Hippocampal formation (tissue), 2 donors: ENCODE measurements around the gene USP34.
"Not testable (repeated sequence)": the region's sequence is repeated elsewhere in the genome, so short reads cannot be mapped to it uniquely, and the experiment has no call there.

Experiments
- DNase-seq, 2 donors: peaks; one replicate each; lab custom pipeline; 2025; lab: John Stamatoyannopoulos, UW

The USP34 gene

DNA sequence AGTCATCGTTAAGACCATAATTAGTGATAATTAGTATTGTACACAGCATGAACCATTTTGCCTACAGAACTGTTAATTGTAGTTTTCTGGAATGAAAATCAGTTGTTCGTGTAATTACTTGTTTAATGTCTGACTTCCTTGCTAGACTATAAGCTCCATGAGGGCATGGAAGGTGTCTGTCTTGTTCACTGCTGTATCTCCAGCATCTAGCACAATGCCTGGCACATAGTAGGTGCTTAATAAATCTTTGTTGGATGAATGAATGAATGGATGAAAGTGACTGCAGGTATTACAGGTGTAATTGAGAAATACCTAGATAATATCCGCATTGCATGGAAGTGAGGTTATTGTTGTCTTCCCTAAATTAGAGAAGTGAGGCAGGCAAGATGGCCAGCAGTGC is 287.1 kb downstream of the USP34 start:
- DNase-seq: no peak

DNA sequence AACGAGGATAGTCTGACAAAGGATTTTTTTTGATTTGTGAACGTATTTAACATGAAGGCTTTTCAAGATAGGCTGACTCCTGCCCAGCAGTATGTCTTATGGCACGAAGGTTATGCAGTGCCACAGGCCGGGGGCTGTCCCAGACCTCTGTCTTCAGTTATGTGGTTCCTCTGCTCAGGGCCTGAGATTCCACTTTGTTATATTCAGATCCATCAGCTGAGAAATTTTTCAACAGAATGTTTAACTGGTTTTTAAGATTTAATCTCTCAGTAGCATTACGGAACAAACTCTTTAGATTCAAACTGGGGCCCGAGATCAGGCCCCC is 288.9 kb downstream of the USP34 start:
- DNase-seq: no peak

DNA sequence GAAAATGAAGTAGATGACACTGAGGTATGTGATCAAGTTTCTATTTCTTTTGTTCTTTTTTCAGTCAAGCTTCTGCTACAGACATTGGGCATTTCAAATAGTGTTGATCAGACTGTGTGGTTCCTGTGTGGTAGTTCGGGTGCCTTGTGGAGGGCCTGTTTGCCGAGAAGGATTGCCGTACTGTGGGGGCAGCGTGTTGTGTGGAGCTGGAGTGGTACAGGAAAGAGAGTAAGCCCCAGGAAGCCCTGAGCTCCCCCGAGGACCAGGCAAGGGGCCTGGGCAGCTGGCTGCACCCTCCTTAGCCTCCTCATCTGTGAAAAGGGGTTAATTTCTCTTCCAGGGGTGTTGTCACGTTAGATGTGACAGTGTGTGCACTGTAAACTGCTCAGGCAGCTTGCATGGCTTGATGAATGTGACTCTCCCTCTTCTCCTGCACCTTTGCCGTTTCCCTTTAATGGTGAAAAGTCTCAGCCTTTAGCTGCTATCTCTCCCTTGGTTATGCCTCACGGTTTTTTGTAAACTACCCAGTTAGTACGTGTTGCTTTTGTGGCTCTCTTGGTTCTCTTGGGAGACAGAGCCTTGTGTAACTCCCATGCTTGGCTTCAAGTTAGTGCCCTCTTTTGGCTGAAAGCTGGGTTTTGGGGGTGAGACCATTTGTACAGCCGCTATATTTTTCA is 289.4 kb downstream of the USP34 start:
- no peak for DNase-seq

DNA sequence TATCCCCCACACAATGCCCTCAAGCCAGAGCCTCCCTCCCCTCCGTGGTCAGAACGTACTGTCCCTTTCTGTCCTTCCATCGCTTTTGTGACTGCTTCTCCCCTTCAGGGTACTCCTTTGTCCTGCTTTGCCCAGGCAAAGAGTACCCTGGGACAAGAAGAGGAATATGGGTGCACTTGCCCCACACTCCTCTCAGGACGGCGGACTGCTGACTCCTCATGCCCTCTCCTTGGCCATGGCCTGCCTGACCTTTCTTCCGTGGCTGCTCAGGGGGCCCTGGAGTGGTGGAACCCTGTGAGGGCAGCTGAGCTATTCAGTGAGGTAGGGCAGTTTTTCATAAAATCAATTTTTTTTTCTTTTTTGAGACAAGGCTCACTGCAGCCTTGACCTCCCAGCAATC is 290.2 kb downstream of the USP34 start:
- no peak for DNase-seq

DNA sequence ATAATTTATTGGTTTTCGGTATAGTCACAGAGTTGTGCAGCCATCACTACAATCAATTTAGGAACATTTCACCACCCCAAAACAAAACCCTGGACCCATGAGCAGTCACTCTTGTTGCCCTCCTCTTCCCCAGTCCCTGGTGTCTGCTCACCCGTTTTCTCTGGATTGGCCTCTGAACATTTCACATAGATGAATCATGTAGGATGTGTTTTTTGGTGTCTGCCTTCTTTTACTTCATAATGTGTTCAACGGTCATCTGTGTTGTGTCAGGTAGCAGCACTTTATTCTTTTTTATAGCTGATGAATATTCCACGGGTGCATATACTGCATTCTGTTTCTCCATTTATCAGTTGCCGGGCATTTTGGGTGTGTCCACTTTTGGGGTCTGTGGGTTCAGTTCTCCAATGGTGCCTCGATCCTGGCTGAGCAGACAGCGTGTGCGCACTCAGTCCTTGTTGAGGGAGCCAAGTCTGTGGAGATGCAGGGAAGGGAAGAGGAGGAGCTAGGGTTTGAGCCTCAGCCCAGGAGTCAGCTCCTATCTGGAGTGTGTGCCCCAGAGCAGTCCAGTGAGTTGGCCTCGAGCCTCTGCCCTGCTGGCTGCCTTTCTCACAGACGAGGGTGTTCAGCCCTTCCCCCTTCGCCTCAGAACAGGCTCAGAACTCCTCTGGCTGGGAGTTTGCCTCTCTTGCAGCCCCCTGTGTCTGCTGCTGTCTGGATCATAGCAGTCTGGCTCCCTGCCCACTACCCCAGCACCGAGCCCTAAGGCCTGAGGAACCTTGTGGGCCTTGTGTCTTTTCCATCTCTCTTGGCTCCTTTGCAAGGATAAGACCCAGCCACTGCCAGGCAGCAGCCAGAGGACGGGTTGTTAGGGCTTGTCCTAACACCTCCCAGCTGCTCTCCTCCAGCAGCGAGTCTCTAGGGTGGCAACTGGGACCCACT is 290.9 kb downstream of the USP34 start:
- peak; percentile 19 to 40 for DNase-seq

DNA sequence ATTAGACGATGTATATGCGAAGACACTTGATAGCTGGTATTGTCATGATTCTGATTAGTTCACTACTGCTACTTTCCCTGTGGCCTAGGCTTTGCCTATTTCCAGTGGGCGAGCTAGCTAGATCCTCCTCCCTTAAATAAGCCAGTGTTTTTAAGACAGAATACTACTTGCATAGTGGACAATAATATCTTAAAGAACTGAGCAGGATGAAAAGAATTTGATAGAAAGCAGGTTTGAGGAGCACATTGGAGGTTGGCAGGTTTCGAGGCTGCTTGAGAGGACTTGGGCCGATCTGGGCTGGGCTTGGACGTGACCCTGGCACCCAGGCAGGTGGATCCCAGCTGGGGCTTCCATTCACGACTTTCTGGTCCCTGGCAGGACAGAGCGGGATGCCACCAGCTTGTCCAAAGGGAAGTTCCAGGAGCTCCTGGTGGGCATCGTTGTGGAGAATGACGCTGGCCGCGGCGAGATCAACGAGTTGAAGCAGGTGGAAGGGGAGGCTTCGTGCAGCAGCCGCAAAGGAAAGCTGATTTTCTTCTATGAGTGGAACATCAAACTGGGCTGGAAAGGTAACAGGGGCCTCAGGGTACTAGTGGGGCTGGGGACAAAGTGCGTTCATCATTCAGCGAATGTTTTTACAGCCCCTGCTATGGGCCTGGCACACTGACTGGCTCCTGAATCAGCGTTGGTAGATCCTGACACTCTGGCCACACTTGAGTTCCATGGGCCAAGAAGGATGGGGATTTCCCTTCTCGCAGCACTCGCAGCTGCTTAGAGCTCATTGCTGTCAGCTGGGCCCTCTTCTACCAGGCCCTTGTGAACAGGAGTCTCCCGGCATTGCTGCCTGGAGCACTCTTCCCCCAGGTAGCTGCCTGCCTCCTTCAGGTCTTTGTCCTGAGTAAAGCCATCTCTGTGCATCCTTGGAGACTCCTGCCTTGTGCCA is 292.0 kb downstream of the USP34 start:
- no peak for DNase-seq

DNA sequence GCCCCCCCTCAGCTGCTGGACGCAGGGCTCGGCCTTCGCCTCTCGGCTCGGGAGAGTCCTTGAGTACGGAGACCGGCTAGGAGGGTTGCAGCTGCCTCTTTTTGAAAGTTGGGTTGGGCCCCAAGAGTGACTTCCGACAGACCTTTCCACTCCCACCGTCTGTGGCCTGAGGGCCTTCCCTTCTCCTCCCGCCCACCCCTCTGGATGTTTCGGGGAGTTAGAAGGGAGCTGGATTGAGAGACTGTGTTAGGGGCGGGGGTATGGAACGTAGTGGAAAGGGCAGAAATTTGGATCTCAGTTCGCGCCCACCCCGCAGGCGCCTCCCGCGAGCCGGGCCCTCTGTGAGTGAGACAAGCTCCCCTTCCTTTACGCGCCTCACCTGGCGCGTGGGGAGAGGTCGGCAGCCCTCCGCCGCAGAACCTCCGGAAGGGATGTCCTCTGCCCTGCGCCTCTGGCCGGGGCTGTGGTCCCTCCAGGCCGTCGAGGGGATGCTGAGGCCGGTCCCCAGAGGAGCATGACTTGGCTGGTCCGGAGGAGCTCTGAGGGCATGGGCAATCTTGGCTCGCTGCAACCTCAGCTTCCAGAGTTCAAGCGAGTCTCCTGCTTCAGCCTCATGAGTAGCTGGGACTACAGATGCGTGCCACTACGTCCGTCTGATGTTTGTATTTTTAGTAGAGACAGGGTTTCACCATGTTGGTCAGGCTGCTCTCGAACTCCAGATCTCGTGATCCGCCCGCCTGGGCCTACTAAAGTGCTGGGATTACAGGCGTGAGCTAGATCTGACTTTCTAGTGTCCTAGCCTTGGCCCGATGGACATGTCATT is 292.9 kb downstream of the USP34 start:
- no peak for DNase-seq

DNA sequence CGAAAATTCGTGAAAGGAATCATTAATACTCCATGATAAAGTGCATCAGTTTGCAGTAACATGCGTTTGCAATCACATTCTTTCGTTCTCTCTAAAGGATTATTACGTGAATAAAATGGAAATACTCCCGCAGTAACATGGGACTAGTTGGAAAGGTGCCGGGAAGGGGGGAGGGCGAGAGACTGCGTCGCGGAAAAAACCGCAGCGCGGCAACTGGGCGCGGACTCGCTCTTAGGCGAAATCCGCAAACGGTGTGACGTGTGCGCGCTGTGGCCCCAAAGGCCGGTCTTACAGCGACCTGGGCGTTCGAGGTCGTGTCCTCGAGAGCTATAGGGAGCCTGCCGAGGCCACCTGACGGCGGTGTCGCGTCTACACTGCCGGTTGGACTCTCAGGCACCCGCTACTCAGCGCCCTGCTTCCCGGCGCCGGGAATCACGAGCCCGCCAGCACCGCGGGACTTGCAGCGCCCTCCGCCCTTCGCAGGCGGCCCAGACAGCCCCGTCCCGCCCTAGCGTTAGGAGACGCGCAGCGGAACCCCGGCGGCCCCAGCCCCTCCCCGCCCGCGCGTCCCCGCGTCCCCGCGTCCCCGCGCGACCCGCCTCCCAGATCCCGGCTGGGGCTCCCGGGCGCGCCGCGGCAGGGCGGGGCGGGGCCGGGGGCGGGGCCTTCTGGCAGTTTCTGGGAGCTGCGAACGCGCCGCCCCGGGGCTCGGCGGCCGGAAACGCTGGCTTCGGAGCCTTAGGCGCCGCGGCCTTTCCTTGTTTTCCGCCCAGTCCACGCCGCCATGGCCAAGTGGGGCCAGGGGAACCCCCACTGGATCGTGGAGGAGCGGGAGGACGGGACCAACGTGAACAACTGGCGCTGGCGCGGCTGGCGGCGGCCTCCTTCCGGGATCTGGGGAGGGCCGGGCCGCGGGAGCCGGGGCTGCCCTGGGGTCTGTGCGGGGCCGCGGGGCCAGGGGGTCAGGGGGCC is 293.8 kb downstream of the USP34 start:
- peak; percentile 88 to 91 for DNase-seq

DNA sequence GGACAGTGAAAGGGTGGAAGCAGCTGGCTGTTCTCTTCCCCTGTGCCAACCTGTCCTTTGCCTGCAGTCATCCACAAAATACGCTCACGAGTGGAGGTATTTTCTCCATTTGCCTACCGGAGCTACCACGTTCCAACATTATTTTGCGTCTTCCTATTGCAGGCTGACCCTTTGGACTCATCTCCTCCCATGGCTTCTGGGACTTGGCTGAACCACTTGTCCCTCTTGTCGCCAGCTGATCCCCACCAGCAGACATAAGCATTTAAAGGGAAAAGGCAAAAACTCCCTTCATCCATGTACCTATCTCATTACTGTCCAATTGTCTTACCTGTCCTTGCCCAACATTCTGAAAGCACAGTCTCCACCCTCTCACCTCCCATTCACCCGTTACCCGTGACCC is 295.9 kb downstream of the USP34 start:
- DNase-seq: no peak

DNA sequence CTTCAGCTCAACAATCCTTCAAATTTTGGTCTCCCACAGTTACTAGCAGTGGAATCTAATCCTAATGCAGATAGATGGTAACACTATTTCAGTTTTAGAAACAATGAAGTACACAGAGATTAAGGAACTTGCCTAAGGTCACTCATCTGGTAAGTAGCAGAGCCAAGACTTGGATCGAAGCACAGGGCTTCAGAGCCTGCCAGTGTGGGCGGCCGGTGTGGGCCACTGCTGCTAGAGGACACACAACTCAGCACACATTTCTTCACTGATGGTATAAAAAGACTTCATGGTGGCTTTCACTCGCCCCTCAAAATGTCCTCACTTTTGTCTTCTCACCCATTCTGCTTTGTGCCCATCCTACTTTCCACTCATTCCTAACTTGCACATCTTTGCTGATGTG is 297.8 kb downstream of the USP34 start:
- no peak for DNase-seq

DNA sequence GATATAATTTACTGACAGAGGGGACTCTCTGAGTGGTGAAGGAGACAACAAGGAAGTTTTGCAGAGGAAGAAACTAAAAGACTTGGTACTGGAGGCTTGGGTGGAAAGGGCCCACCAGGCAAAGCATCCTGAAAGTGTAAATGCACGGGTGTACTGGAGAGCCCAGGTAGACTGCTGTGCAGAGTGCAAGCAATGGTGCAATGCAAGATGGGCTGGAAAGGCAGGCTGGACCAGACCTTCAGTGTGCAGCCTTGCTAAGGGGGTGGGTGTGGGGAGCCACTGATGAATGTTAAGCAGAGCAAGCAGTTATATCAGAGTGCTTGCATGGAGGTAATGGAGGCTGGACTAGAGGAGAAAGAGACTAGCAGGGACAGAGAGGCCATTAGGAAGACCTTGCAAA is 298.2 kb downstream of the USP34 start:
- no peak for DNase-seq

DNA sequence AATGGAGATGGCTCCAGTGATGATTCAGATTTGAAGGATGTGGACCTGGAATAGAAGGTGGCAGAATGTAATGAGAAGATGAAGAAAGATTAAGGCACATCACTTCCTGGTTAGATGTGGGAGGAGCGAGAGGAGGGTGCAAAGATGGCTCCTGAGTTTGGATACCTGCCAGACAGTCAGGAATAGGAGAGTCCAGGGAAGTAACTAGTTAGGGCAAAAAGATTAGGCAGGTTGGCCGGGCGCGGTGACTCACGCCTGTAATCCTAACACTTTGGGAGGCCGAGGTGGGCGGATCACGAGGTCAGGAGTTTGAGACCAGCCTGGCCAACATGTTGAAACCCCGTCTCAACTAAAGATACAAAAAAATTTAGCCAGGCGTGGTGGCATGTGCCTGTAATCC is 303.3 kb downstream of the USP34 start:
- no peak for DNase-seq

DNA sequence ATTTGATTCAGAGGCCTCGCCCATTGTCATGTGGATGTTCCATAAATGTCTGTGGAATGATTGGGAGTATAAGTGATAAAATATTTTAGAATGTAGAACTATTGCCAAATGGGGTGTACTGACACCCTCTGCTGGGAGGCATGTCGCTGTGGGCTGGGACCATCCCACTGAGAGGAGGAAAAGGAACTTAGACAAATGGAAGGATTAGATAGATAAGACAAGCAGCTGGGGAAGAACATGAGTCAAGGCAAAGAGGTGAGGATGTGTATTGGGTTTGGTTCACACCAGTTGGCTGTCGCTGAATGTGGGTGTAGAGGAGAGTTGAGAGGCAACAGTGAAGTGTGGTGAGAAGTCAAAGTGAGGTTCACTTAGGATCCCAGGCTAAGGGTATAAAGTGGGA is 304.9 kb downstream of the USP34 start:
- no peak for DNase-seq

DNA sequence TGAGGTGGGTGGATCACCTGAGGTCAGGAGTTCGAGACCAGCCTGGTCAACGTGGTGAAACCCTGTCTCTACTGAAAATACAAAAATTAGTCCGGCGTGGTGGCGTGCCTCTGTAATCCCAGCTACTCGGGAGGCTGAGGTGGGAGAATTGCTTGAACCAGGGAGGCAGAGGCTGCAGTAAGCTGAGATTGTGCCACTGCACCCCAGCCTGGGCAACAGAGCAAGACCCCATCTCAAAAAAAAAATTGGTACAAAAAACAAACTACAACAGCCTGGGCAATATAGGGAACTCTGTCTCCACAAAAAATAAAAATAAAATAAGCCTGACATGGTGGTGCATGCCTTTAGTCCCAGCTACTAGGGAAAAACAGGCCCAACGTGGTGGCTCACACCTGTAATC is 305.8 kb downstream of the USP34 start:
- DNase-seq: not testable (repeated sequence)

DNA sequence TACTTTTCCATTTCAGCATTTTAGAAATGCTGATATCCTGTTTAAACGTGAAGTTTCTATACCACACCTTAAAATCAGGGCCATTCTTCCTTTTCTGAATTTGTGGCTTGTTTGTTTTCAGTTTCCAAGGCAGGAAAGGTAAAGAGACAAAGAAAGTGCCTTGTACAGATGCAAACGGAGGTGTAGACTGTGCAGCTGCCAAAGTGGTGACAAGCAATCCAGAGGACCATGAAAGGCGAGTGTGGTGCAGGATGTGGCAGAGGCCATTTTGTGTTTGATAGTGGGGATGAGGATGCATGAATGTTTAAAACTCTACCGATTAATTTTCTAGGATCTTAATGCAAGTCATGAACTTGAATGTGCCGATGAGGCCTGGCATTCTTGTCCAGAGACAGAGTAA is 308.2 kb downstream of the USP34 start:
- DNase-seq: no peak

DNA sequence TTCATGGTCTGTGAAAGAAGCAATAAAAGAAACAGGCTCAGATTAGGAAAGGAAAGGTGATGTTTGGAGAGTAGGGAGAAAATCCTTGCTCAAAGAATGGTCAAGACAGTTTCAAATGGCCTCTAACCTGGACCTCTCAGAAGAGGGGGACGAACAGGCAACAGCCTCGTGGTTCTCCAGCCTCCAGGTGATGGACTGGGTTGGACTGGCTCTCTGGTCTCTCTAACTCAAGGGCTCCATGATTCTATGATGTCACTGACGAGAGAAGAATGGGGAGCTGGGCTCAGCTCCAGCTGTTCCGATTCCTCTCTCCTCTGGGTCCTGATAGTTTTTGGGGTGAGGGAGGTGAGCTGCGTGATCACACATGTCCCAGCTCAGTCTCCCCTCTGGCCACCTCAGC is 309.0 kb downstream of the USP34 start, which contains the start of gene C2orf74:
TSS of gene C2orf74 (plus strand) at position 301 of the 400 bp plus-strand sequence. CDS start 327 bp downstream, outside the sequence.
- DNase-seq: no peak

DNA sequence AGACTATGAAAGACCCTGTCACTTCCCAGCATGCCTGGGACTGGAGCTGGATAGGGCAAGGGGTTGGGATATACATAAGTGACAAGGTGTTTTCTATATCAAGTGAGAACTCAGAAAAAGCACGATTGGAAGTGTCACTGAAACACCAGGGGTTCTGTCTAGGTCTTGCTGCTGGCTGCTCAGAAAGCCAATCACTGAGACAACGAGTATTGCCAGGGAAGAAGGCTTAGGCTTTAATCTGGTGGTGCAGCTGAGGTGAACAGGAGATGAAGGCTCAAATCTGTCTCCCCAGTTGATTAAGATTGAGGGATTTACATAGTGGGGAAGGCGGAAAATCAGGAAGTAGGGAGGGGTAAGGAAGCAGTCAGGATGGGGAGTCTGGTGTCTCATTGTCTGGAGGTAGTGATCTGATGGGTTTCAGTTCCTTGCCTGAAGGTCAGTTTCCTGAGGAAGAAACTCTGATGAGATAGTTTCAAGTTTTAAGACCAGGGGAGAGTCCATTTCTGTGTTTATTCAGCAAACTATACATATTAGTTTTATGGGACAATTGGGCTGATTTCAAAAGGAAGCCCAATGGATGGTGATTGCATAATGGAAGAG is 312.4 kb downstream of the USP34 start:
- DNase-seq: no peak

DNA sequence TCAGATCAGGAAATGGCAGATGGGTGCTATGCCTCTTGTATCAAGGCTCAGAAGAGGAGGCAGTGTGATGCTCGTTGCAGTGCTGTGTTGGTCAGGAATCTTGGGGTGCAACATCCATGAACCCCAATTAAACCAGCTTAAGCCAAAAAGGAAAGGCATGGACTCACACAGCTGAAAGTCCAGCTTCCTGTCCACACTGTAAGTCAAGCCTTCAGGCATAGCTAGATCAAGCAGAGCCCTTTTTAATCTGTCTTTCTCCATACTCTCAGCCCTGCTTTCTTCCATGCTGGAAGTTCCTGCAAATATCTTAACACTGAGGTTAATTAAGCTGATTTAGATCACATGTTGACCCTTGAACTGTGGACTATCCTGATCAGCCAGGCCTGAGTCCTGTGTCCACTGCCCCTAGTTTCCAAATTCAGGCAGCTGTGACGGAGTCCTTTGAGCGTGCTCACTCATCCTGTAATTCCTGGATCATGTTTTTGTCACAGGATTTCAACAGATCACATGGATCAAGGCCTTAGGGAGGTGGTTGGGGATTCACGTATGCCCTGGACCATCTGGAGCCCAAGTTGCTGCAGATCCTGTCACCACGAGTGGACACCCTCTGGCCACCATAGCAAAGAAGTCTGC is 313.4 kb downstream of the USP34 start:
- no peak for DNase-seq

DNA sequence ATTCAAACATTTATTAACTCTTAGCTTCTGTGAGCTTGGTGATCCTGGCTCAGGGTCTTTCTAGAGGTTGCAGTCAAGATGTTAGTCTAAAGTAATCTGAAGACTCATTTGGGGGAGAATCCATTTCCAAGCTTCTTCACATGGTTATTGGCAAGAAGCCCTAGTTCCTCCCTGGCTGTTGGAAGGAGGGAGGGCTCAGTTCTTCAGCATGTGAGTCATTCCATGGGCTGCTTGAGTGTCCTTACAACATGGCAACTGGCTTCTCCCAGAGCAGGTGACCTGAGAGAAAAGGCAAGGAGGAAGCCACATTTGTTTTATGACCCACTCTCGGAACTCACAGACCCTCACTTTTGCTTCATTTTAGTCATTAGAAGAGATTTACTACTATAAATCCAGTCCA is 319.5 kb downstream of the USP34 start:
- no peak for DNase-seq
